GM12878 (cell line): ENCODE data around the gene CEP89.

Source experiments
- ATF3 ChIP-seq: IDR thresholded peaks from 2 replicates; pipeline ENCODE4 v1.6.1; 2011; ENCODE audit warnings: low read depth, mild to moderate bottlenecking, low read length, moderate library complexity, borderline replicate concordance; ENCODE audit errors: extremely low read depth
- CREB1 ChIP-seq: IDR thresholded peaks from 2 replicates; pipeline ENCODE4 v1.6.1; 2012; ENCODE audit warnings: low read depth, mild to moderate bottlenecking, inconsistent platforms
- CTCF ChIP-seq, 3 experiments: IDR thresholded peaks in 2 of 3; conservative IDR thresholded peaks in 1 of 3; 2 replicates each; pipeline ENCODE4 v1.5.1; 2011; ENCODE audit warnings: low read depth in 3 of 3, low read length in 3 of 3, mild to moderate bottlenecking in 3 of 3, control low read depth in 2 of 3, moderate library complexity in 2 of 3, inconsistent platforms in 1 of 3, mixed read lengths in 1 of 3; ENCODE audit not compliant: control insufficient read depth in 2 of 3, insufficient read depth in 1 of 3; ENCODE audit errors: extremely low read depth in 1 of 3
- EZH2 ChIP-seq: IDR thresholded peaks from 2 replicates; pipeline ENCODE4 v1.6.1; 2012; ENCODE audit warnings: low read depth, mild to moderate bottlenecking, control low read depth, inconsistent platforms, low read length, borderline replicate concordance; ENCODE audit not compliant: control insufficient read depth
- GATAD2B ChIP-seq: fragments of 450-650 bp; conservative IDR thresholded peaks from 2 replicates; pipeline ENCODE4 v1.6.1; 2017; ENCODE audit warnings: low read depth, mild to moderate bottlenecking, moderate library complexity
- MXI1 ChIP-seq: fragments of 150-350 bp; IDR thresholded peaks from 2 replicates; pipeline ENCODE4 v1.6.1; 2011; ENCODE audit warnings: low read depth, mild to moderate bottlenecking, inconsistent platforms, low read length, improper control_type of control experiment
- POLR2A ChIP-seq: IDR thresholded peaks from 2 replicates; pipeline ENCODE4 v1.6.1; 2011; ENCODE audit warnings: low read depth, mild to moderate bottlenecking, low read length
- POLR2AphosphoS2 ChIP-seq: IDR thresholded peaks from 2 replicates; pipeline ENCODE4 v1.6.1; 2011; ENCODE audit warnings: low read depth, mild to moderate bottlenecking, low read length, improper control_type of control experiment, moderate library complexity
- POLR2AphosphoS5 ChIP-seq: IDR thresholded peaks from 2 replicates; pipeline ENCODE4 v1.6.1; 2011; ENCODE audit warnings: mild to moderate bottlenecking, low read length, inconsistent platforms
- RCOR1 ChIP-seq: conservative IDR thresholded peaks from 2 replicates; pipeline ENCODE4 v1.6.1; 2012; ENCODE audit warnings: low read depth, low read length, improper control_type of control experiment
- RELA ChIP-seq: fragments of 450-650 bp; IDR thresholded peaks from 2 replicates; pipeline ENCODE4 v1.8.0; 2014; ENCODE audit warnings: borderline replicate concordance; ENCODE audit not compliant: partially characterized antibody
- SPI1 ChIP-seq: IDR thresholded peaks from 2 replicates; pipeline ENCODE4 v1.6.1; 2011; ENCODE audit warnings: low read depth, mild to moderate bottlenecking, low read length, moderate library complexity, borderline replicate concordance; ENCODE audit not compliant: insufficient read depth
- YY1 ChIP-seq: IDR thresholded peaks from 2 replicates; pipeline ENCODE4 v1.6.1; 2011; ENCODE audit warnings: low read depth, mild to moderate bottlenecking, low read length

GRCh38 chr19:33000910-33001309 is 29.2 kb upstream of the CEP89 start:
- TF ChIP-seq CREB1, result no peak
- no peak for TF ChIP-seq RCOR1
- no peak for TF ChIP-seq GATAD2B
- TF ChIP-seq CTCF (IDR thresholded peaks at IDR 0.05 in 2 of 3, conservative IDR thresholded peaks at IDR 0.05 in 1 of 3; ENCODE audit: control insufficient read depth in 2 of 3, extremely low read depth in 1 of 3, insufficient read depth in 1 of 3, low read depth in 3 of 3, low read length in 3 of 3), result no peak
- TF ChIP-seq POLR2AphosphoS2, result no peak
- no peak for TF ChIP-seq RELA
- TF ChIP-seq EZH2, result no peak
- no peak for TF ChIP-seq YY1
- no peak for TF ChIP-seq POLR2A
- no peak for TF ChIP-seq POLR2AphosphoS5
- no peak for TF ChIP-seq MXI1
- no peak for TF ChIP-seq ATF3
- no peak for TF ChIP-seq SPI1
